Stomach (tissue), 9 donors: ENCODE results near the gene WDR7. TPM values are rescaled to one million over a fixed set of nuclear protein-coding genes. Genes with fewer than 3 reads are reported as not detected.
"Not testable (repeated sequence)": the region's sequence is repeated elsewhere in the genome, so short reads cannot be mapped to it uniquely, and the experiment has no call there.

ENCODE experiments used
- DNase-seq, 2 donors: peaks; one replicate each; pipeline versions ENCODE4 v3.0.0 to v3.0.0-alpha.2; 2013 to 2019
- H3K27ac ChIP-seq, 5 donors: fragments of 200-600 bp in 4 of 5; sonication (generic) in 4 of 5; one replicate each; pipeline ENCODE4 v1.5.1; 2013 to 2019; ENCODE audit warnings: mild to moderate bottlenecking in 1 of 5, moderate library complexity in 1 of 5
- H3K27me3 ChIP-seq, 3 donors: fragments of 200-600 bp; sonication (generic); one replicate each; pipeline ENCODE4 v1.5.1; 2017 to 2019; ENCODE audit warnings: mixed run types in 1 of 3
- H3K36me3 ChIP-seq, 4 donors: fragments of 200-600 bp; sonication (generic); 1 replicate in 3 of 4; 2 replicates in 1 of 4; pipeline ENCODE4 v1.5.1; 2016 to 2019
- H3K4me1 ChIP-seq, 4 donors: fragments of 200-600 bp; sonication (generic); one replicate each; pipeline ENCODE4 v1.5.1; 2016 to 2019
- H3K4me3 ChIP-seq, 4 donors: fragments of 200-600 bp; sonication (generic) in 3 of 4; one replicate each; pipeline ENCODE4 v1.5.1; 2016 to 2019; ENCODE audit warnings: mild to moderate bottlenecking in 1 of 4
- H3K9me3 ChIP-seq, 4 donors: fragments of 200-600 bp; sonication (generic); one replicate each; pipeline ENCODE4 v1.5.1; 2016 to 2019
- EP300 ChIP-seq: sonication (generic); formaldehyde crosslinking; IDR thresholded peaks from one replicate; pipeline ENCODE4 v1.6.1; 2017; ENCODE audit warnings: antibody characterized with exemption
- POLR2A ChIP-seq, 4 donors: fragments of 450-650 bp; IDR thresholded peaks; one replicate each; pipeline ENCODE4 v1.6.1; 2016; ENCODE audit warnings: antibody characterized with exemption in 4 of 4, control low read depth in 2 of 4, mild to moderate bottlenecking in 1 of 4, moderate library complexity in 1 of 4
- POLR2AphosphoS5 ChIP-seq, 3 donors: sonication (generic); formaldehyde crosslinking; IDR thresholded peaks; one replicate each; pipeline ENCODE4 v1.6.1; 2016; ENCODE audit warnings: antibody characterized with exemption in 3 of 3
- WGBS, 5 donors: extraction: QIAGEN DNeasy Blood & Tissue Kit in 3 of 5; methylation state at CpG; one replicate each; pipeline versions ENCODE4 v1.1.5 to v1.1.7; 2013 to 2018; 5-methylcytosine and 5-hydroxymethylcytosine counted together
- intact Hi-C: fragments of 100-400 bp; cut with DNase I; formaldehyde crosslinking; loops from one replicate; pipeline ENCODE4 v1.15.1; 2023; ENCODE audit warnings: low total_unique reads
- polyA plus RNA-seq, 3 donors: library from polyadenylated mRNA; stranded (reverse); fragments of 200-250 nt; gene quantifications; one replicate each; pipeline ENCODE4 v1.2.3, GENCODE V29; 2013
- total RNA-seq, 5 donors: library from RNA; depleted of rRNA; stranded (reverse); fragments of >200 nt; gene quantifications; one replicate each; pipeline versions ENCODE4 v1.1.0 to v1.2.3, GENCODE V29; 2014 to 2016
- TF ChIP-seq, protein P1 (sequence below), 7 experiments: fragments of 450-650 bp in 4 of 7; fragments of 200-600 bp in 3 of 7; sonication (generic) in 3 of 7; IDR thresholded peaks; one replicate each; pipeline ENCODE4 v1.5.1; 2016 to 2019; ENCODE audit warnings: antibody characterized with exemption in 7 of 7, control low read depth in 2 of 7, mild to moderate bottlenecking in 1 of 7
- donor health status: healthy with polysubstance abuse.
- donor health status: Bipolar disorder and iron deficiency.
- donor health status: healthy.

WDR7 gene
- total and polyA plus RNA-seq, 8 donors = 1.7 to 250 (median 47.2) TPM

- intact Hi-C loops = no loop called here
- WGBS, 5 donors = 96 to 100% (median 100%) methylated on average over 1 of the region's 1 CpG
- no peaks in the 10 kb centered on the region for H3K27me3 ChIP-seq
- H3K36me3 ChIP-seq = no peaks in the 10 kb centered on the region
- no peak overlapping the region for H3K4me3 ChIP-seq
- H3K4me1 ChIP-seq = peaks cover 7 to 39% (median 22%) of the 10 kb centered on the region in 4 donors
- TF ChIP-seq POLR2AphosphoS5 (IDR thresholded peaks at IDR 0.05) (no peak), POLR2A (IDR thresholded peaks at IDR 0.05) (no peak), EP300 (no peak)
- TF ChIP-seq, protein P1, sequence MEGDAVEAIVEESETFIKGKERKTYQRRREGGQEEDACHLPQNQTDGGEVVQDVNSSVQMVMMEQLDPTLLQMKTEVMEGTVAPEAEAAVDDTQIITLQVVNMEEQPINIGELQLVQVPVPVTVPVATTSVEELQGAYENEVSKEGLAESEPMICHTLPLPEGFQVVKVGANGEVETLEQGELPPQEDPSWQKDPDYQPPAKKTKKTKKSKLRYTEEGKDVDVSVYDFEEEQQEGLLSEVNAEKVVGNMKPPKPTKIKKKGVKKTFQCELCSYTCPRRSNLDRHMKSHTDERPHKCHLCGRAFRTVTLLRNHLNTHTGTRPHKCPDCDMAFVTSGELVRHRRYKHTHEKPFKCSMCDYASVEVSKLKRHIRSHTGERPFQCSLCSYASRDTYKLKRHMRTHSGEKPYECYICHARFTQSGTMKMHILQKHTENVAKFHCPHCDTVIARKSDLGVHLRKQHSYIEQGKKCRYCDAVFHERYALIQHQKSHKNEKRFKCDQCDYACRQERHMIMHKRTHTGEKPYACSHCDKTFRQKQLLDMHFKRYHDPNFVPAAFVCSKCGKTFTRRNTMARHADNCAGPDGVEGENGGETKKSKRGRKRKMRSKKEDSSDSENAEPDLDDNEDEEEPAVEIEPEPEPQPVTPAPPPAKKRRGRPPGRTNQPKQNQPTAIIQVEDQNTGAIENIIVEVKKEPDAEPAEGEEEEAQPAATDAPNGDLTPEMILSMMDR (IDR thresholded peaks at IDR 0.05) = no peak
- H3K9me3 ChIP-seq = no peaks in the 10 kb centered on the region
- H3K27ac ChIP-seq = peak overlapping the region in 1 of 5 donors; percentile 90
- DNase-seq = no peak
These were observed 1.2 kb upstream of the WDR7 start for GRCh38 chr18:56649996-56650395.

DNA sequence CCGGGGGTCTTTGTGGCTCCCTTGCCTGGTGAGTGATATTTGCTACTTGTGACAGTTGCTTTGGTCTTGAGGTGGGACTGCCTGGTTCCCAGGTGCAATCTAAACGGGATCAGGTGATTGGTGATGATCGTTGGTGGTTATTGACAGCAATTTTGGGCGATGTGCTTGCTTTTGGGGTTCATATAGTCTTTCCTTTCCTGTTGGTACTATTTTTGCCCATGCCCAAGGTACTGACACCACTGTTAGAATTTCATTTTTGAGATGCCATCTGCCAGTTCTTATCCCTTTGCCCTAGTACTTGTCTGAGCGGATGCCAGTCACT lies 573 bp downstream of the WDR7 start:
- TF ChIP-seq, protein P1 (IDR thresholded peaks at IDR 0.05) = no peak
- TF ChIP-seq EP300 (no peak), POLR2AphosphoS5 (IDR thresholded peaks at IDR 0.05) (no peak), POLR2A (IDR thresholded peaks at IDR 0.05) (no peak)
- H3K27me3 ChIP-seq = no peaks in the 10 kb centered on the region
- no peaks in the 10 kb centered on the region for H3K9me3 ChIP-seq
- WGBS, 5 donors = 3 to 7% (median 6%) methylated on average over 4 to 5 of the region's 5 CpGs
- peak overlapping the region; percentile 78 to 92 (median 85) for H3K4me3 ChIP-seq
- no peaks in the 10 kb centered on the region for H3K36me3 ChIP-seq
- H3K4me1 ChIP-seq = peaks cover 7 to 30% (median 19%) of the 10 kb centered on the region in 4 donors
- peak overlapping the region; percentile 81 to 90 (median 88) for H3K27ac ChIP-seq
- intact Hi-C loops = no loop called here
- no peak for DNase-seq

- WGBS, 5 donors = 52 to 77% (median 69%) methylated on average over 4 of the region's 4 CpGs
- Histone ChIP-seq H3K27me3 (no peaks in the 10 kb centered on the region), H3K27ac (no peak overlapping the region), H3K4me3 (no peak overlapping the region), H3K9me3 (no peaks in the 10 kb centered on the region), H3K36me3 (no peaks in the 10 kb centered on the region), H3K4me1 (peaks cover 7 to 30% (median 19%) of the 10 kb centered on the region in 4 donors)
- TF ChIP-seq EP300 (no peak), POLR2A (IDR thresholded peaks at IDR 0.05) (no peak), POLR2AphosphoS5 (IDR thresholded peaks at IDR 0.05) (no peak)
- TF ChIP-seq, protein P1 (IDR thresholded peaks at IDR 0.05) = no peak
- intact Hi-C loops = no loop called here
- no peak for DNase-seq
These were observed 1.6 kb downstream of the WDR7 start for GRCh38 chr18:56652802-56653201.

DNA sequence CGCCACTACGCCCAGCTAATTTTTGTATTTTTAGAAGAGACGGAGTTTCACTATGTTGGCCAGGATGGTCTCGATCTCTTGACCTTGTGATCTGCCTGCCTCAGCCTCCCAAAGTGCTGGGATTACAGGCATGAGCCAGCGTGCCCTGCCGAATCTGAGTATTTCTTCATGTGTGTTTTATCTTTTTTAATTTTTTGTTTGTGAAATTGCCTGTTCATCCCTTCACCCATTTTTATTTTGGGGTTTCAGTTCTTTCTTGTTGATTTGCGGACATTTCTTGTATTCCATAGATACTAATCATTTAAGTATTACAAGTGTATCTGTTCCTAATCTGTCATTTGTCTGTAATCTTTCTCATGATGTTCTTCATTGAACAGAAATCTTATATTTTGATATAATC lies 3.1 kb downstream of the WDR7 start:
- H3K27me3 ChIP-seq, H3K36me3 ChIP-seq, intact Hi-C loops, H3K9me3 ChIP-seq, H3K27ac ChIP-seq, H3K4me3 ChIP-seq, DNase-seq: not testable (repeated sequence)
- H3K4me1 ChIP-seq = peaks cover 7 to 30% (median 19%) of the 10 kb centered on the region in 4 donors
- 93 to 99% (median 98%) methylated on average over 7 of the region's 7 CpGs for WGBS, 5 donors

DNA sequence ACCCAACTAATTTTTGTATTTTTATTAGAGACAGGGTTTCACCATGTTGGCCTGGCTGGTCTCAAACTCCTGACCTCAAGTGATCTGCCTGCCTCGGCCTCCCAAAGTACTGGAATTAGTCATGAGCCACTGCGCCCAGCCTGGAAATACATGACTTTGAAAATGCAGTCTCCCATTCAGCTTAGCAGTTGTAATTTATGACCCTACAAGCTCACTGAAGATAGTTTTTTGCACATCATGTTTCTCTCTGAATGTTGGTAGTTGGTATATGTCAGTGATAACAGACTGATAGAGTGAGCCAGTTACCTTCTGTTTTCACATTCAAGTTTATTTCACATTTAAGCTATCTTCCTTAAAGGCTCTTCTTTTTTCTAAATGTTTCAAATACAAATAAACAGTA lies 7.1 kb downstream of the WDR7 start:
- H3K36me3 ChIP-seq = peaks cover 0 to 5% (median 0%) of the 10 kb centered on the region in 4 donors
- DNase-seq = no peak
- no peak overlapping the region for H3K4me3 ChIP-seq
- no peak for TF ChIP-seq POLR2A (IDR thresholded peaks at IDR 0.05)
- TF ChIP-seq, protein P1 (IDR thresholded peaks at IDR 0.05) = no peak
- 89 to 100% (median 91%) methylated on average over 2 of the region's 2 CpGs for WGBS, 5 donors
- H3K9me3 ChIP-seq = no peaks in the 10 kb centered on the region
- no peaks in the 10 kb centered on the region for H3K27me3 ChIP-seq
- H3K4me1 ChIP-seq = peaks cover 0 to 6% (median 1%) of the 10 kb centered on the region in 4 donors
- intact Hi-C loops = no loop called here
- no peak overlapping the region for H3K27ac ChIP-seq
